GM12864 (cell line): ENCODE measurements around the gene TAS1R1.

Experiments
- DNase-seq: peaks from one replicate; pipeline ENCODE4 v3.0.0-alpha.2; 2011; ENCODE audit warnings: low read depth
- H3K4me3 ChIP-seq: 2 replicates; pipeline ENCODE4 v1.5.1; 2011; ENCODE audit warnings: mild to moderate bottlenecking, low read depth, low read length, control low read depth
- CTCF ChIP-seq: IDR thresholded peaks from 2 replicates; pipeline ENCODE4 v1.5.1; 2011; ENCODE audit warnings: low read depth, mild to moderate bottlenecking, moderate library complexity, low read length, control low read depth, inconsistent platforms; ENCODE audit errors: missing control alignments

The TAS1R1 gene

GRCh38 chr1:6612641-6613360 lies 57.7 kb downstream of the TAS1R1 start:
- TF ChIP-seq CTCF, result no peak
- peak overlapping the region; percentile 61 for H3K4me3 ChIP-seq
- no peak for DNase-seq

- peak; percentile 94 for DNase-seq
- peak within 1 kb of the TSS; percentile 89 for H3K4me3 ChIP-seq
- no peak for TF ChIP-seq CTCF
Observed at GRCh38 chr1:6613361-6614018, 58.4 kb downstream of the TAS1R1 start, which contains the start of gene PHF13. Gene PHF13 (plus strand): TSS chr1:6613731. CDS start chr1:6614067, 336 bp downstream.

DNA sequence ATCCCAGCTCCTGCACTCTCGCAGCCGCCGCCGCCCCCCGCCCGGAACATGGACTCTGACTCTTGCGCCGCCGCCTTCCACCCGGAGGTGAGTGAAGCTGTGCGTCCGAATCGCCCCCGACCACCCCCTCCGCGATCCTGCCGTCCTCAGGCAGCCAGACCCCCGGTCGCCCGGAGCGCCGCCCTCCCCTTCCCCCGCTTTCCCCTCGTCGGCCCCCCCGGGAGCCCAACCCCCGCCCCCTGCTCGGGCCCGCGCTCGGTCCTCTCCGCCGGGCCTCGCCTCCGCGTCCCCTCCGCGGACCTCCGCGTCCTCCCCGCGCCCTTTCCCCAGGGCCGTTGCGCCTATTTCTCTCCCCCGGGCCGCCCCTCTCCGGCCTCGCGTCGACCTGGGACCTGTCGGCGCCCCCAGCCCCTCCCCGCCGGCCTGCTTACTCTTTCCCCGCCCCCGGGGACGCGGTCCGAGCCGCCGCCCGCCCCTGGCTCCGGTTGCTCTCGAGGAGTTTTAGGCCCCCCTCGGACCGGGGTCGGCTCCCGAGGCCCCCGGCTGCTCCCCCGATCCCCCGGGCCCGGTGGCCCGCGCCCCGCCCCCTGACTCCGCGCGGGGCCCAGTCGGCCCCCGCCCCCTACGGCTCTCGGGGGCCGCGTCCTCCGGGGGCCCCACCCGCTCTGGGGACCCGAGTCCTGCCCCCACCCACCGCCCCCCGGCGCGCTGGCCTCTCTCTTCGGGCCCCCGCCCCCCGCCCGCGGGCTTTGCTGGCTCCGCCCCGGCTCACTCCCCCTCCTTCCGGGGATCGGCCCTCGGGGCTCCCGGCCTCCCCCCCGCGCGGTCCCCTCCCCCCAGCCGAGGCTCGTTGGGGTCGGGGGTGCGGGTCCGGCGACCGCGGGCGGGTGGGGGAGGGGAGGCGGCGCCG lies 59.2 kb downstream of the TAS1R1 start:
- DNase-seq, result no peak
- peak overlapping the region; percentile 89 for H3K4me3 ChIP-seq
- no peak for TF ChIP-seq CTCF

DNA sequence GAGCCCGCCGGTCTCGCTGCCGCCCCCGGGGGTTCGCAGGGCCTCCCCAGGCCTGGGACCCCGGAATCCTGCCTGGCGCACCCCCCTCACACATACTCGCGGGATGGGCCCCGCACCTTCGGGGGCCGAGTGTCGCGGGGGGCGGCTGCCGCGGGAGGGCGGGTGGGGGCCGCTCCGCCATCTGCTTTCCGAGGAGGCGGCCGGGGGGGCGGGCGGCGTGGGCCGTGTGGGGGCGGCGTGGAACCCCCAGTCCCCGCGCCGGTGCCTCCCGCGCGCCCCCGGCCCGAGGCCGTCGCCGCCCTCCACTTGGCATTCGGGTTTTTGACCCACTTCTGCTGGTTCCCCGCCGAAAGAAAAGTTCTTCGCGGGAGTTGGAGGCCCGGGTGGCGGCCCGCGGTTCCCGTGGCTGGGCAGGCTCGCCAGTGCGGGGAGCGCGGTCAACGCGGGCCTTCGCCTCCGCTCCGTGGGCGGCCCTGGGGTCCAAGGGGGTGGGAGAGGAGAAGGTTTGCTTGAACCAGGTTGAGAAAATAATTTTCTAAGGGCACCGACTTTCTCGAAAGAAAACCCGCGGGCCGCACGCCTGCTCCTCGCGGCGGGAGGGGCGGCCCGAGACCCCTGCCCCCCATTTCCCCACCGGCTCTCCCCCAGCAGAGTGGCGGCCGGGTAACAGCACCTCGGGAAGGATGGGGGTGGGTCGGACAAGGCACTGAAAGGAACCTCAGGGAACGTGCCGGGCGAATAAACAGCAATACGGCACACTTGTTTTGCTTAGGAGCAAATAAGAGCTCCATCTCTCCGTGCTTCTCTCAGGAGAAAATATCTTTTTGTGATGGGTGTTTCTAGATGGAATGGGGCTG lies 60.0 kb downstream of the TAS1R1 start:
- no peak for TF ChIP-seq CTCF
- DNase-seq, result no peak
- peak overlapping the region; percentile 89 for H3K4me3 ChIP-seq

DNA sequence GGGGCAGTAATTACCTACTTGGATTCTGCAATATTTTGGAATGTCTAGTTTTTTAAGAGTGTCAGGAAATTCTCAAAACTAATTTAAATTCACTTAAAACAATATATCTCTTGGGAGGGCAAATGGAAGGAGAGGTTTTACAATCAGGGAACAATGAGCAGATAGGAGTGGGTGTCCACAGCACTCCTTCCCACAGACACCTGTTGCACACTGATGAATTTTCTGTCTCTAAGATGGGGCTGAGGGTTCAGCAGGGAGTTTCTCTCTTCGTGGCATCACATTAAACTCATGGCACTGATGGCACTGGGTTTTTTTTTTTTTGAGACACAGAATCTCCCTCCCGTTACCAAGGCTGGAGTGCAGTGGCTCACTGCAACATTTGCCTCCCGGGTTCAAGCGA lies 63.9 kb downstream of the TAS1R1 start:
- no peak overlapping the region for H3K4me3 ChIP-seq
- no peak for DNase-seq
- TF ChIP-seq CTCF, result no peak
